ENCODE results near the gene CIDEB. TPM values are rescaled to one million over a fixed set of nuclear protein-coding genes. Genes with fewer than 3 reads are reported as not detected.
A peak's percentile ranks its signal among the peaks of the same experiment; 100 is the strongest.

The CIDEB gene
- total and polyA plus RNA-seq, 9 of the 15 experiments (the other 6 are each of a cell fraction or from before 2014, with no cell fraction given), result 0.03 to 0.35 (median 0.09) TPM; not detected in 3

DNA sequence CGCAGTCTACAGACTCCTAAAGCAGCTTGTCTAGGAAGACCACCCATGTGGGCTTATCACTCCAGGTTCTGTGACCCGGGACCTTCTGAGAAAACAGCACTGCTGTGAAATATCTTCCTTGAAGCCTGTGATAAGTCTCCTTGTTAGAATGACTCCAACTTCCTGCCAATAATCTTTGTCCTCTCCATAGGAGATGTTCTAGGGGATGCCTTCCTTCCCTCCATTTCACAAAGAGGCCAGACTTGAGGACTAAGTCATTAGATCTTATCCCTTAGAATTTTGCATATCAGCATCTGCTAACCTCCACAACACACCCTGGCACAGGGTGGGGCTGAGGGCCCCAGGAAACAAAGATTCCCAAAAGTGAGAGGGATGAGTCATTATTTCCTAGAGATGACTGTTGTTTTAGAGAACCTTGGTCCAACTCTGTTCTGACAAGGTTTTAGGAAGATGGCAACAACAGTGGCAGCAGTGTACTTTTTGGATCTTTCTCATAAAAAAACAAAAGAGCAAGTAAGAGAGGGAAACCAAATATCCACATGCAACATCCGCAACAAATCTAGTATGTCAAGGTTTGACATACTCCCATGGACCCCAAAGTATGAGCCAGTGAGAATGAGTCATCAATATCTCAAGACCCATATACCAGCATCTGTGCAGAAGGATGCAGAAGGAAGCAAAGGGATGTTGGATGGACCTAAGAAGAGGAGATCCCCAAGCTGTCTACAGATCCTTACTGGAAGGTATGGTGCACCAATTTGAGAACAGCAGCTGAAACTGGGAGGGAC lies 9.6 kb upstream of the CIDEB start (continued):
- peak; percentile 39; the same call in 1 of the 2 replicates for TF ChIP-seq JUN (IDR thresholded peaks at IDR 0.05; ENCODE audit: borderline replicate concordance, low read depth, low read length)
- no peak for TF ChIP-seq JUN (CRISPR knock-in tag; IDR thresholded peaks at IDR 0.05; ENCODE audit: borderline replicate concordance)
- no peak for TF ChIP-seq TAL1 (IDR thresholded peaks at IDR 0.05)
- no peak for TF ChIP-seq SRSF1 (IDR thresholded peaks at IDR 0.05; ENCODE audit: low read depth, low read length)
- no peak for TF ChIP-seq BDP1 (IDR thresholded peaks at IDR 0.05; ENCODE audit: insufficient read depth, insufficient read length)
- TF ChIP-seq, protein P1, sequence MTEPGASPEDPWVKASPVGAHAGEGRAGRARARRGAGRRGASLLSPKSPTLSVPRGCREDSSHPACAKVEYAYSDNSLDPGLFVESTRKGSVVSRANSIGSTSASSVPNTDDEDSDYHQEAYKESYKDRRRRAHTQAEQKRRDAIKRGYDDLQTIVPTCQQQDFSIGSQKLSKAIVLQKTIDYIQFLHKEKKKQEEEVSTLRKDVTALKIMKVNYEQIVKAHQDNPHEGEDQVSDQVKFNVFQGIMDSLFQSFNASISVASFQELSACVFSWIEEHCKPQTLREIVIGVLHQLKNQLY (CRISPR knock-in tag; conservative IDR thresholded peaks at IDR 0.05), result no peak
- no peak for TF ChIP-seq ZNF282 (CRISPR knock-in tag; IDR thresholded peaks at IDR 0.05)
- TF ChIP-seq CTBP1 (IDR thresholded peaks at IDR 0.05; ENCODE audit: borderline replicate concordance), result peak; percentile 54
- TF ChIP-seq ZBTB8A (IDR thresholded peaks at IDR 0.05; ENCODE audit: partially characterized antibody), result no peak
- TF ChIP-seq ZBTB1 (CRISPR knock-in tag; IDR thresholded peaks at IDR 0.05; ENCODE audit: borderline replicate concordance, low read depth), result no peak
- TF ChIP-seq ATF7 (IDR thresholded peaks at IDR 0.05), result peak; percentile 33; the same call in 1 of the 2 replicates
- TF ChIP-seq, protein P2, sequence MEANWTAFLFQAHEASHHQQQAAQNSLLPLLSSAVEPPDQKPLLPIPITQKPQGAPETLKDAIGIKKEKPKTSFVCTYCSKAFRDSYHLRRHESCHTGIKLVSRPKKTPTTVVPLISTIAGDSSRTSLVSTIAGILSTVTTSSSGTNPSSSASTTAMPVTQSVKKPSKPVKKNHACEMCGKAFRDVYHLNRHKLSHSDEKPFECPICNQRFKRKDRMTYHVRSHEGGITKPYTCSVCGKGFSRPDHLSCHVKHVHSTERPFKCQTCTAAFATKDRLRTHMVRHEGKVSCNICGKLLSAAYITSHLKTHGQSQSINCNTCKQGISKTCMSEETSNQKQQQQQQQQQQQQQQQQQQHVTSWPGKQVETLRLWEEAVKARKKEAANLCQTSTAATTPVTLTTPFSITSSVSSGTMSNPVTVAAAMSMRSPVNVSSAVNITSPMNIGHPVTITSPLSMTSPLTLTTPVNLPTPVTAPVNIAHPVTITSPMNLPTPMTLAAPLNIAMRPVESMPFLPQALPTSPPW (CRISPR knock-in tag; IDR thresholded peaks at IDR 0.05), result peak; percentile 44; the same call in 1 of the 2 replicates
- TF ChIP-seq C11orf30 (IDR thresholded peaks at IDR 0.05; ENCODE audit: low read depth), result peak; percentile 51
- TF ChIP-seq CBFA2T3 (IDR thresholded peaks at IDR 0.05), result no peak

Data from K562 (cell line).